K562 (cell line): ENCODE measurements around the gene RPS19BP1. TPM values are rescaled to one million over a fixed set of nuclear protein-coding genes. Genes with fewer than 3 reads are reported as not detected.

Experiments
- CEBPB ChIP-seq: fragments of 450-650 bp; IDR thresholded peaks from 2 replicates; pipeline ENCODE4 v1.6.1; 2016; ENCODE audit warnings: missing genetic modification characterization, missing compliant biosample characterization
- CXXC5 ChIP-seq: fragments of 250-450 bp; sonication (Bioruptor Pico); IDR thresholded peaks from 2 replicates; pipeline ENCODE4 v1.8.0; 2022; ENCODE audit warnings: inconsistent platforms, mild to moderate bottlenecking, moderate library complexity
- LCOR ChIP-seq: sonication (generic); formaldehyde crosslinking; IDR thresholded peaks from 2 replicates; pipeline ENCODE4 v1.8.0; 2022; ENCODE audit warnings: mild to moderate bottlenecking, missing genetic modification reagents
- MTA3 ChIP-seq: fragments of 450-650 bp; formaldehyde crosslinking; IDR thresholded peaks from 2 replicates; pipeline ENCODE4 v1.6.1; 2017; ENCODE audit warnings: mild to moderate bottlenecking, borderline replicate concordance
- RBFOX2 ChIP-seq: fragments of 200-400 bp; formaldehyde crosslinking; IDR thresholded peaks from 2 replicates; pipeline ENCODE4 v1.6.1; 2017; ENCODE audit warnings: low read depth, mild to moderate bottlenecking, low read length, moderate library complexity
- RBM17 ChIP-seq: fragments of 200-400 bp; formaldehyde crosslinking; IDR thresholded peaks from 2 replicates; pipeline ENCODE4 v1.6.1; 2017; ENCODE audit warnings: low read depth, mild to moderate bottlenecking, low read length, borderline replicate concordance
- SMAD4 ChIP-seq: fragments of 250-450 bp; sonication (Bioruptor Pico); conservative IDR thresholded peaks from 2 replicates; pipeline ENCODE4 v1.8.0; 2021; ENCODE audit warnings: inconsistent platforms, mild to moderate bottlenecking, moderate library complexity
- SP1 ChIP-seq: sonication (generic); formaldehyde crosslinking; IDR thresholded peaks from 2 replicates; pipeline ENCODE4 v1.8.1; 2022; ENCODE audit warnings: mild to moderate bottlenecking, missing genetic modification reagents
- TGIF2 ChIP-seq: sonication (generic); formaldehyde crosslinking; IDR thresholded peaks from 2 replicates; pipeline ENCODE4 v1.8.1; 2022; ENCODE audit warnings: mild to moderate bottlenecking, missing genetic modification reagents, moderate library complexity
- ZNF24 ChIP-seq: fragments of 450-650 bp; IDR thresholded peaks from 2 replicates; pipeline ENCODE4 v1.6.1; 2016
- polyA plus RNA-seq, 8 experiments: library from polyadenylated mRNA; depleted of rRNA in 4 of 8; stranded (reverse) in 5 of 8; unstranded in 3 of 8; fragments of >200 nt; fragmentation: Nextera tagmentation in 2 of 8; fragmentation: Illumina TruSeq in 1 of 8; extraction: Ambion mirVana in 2 of 8; extraction: Trizol in 1 of 8; gene quantifications; 2 replicates each; pipeline versions ENCODE4 v1.2.1 to v1.2.3, GENCODE V29; 2011 to 2014; ENCODE audit warnings: inconsistent platforms in 1 of 8, missing spikeins in 1 of 8
- total RNA-seq, 7 experiments: library from RNA; depleted of rRNA in 6 of 7; stranded (reverse); fragments of >200 nt in 6 of 7; fragmentation: Illumina TruSeq in 2 of 7; extraction: Trizol in 2 of 7; gene quantifications; 2 replicates each; pipeline versions ENCODE4 v1.2.1 to v1.2.3, GENCODE V29; 2011 to 2021; ENCODE audit warnings: low replicate concordance in 1 of 7
- TF ChIP-seq, protein P1 (sequence below): fragments of 200-800 bp; sonication (Bioruptor generic); IDR thresholded peaks from 2 replicates; pipeline ENCODE4 v1.6.1; 2016; ENCODE audit warnings: missing genetic modification characterization, missing compliant biosample characterization
- TF ChIP-seq, protein P2 (sequence below): fragments of 250-450 bp; sonication (Bioruptor Pico); IDR thresholded peaks from 2 replicates; pipeline ENCODE4 v1.9.0; 2021; ENCODE audit warnings: mild to moderate bottlenecking, inconsistent platforms
- TF ChIP-seq, protein P3 (sequence below): fragments of 450-650 bp; IDR thresholded peaks from 2 replicates; pipeline ENCODE4 v1.6.1; 2016
- TF ChIP-seq, protein P4 (sequence below), 2 experiments: fragments of 200-800 bp in 1 of 2; sonication (Bioruptor generic) in 1 of 2; sonication (generic) in 1 of 2; formaldehyde crosslinking in 1 of 2; IDR thresholded peaks in 1 of 2; conservative IDR thresholded peaks in 1 of 2; 2 replicates each; pipeline versions ENCODE4 v1.5.0 to v1.6.1; 2016 to 2020; ENCODE audit warnings: missing compliant biosample characterization in 1 of 2, missing genetic modification characterization in 1 of 2, missing genetic modification reagents in 1 of 2

The RPS19BP1 gene
- total and polyA plus RNA-seq, 9 of the 15 experiments (the other 6 are each of a cell fraction or from before 2014, with no cell fraction given): 3.0 to 223 (median 84.3) TPM

DNA sequence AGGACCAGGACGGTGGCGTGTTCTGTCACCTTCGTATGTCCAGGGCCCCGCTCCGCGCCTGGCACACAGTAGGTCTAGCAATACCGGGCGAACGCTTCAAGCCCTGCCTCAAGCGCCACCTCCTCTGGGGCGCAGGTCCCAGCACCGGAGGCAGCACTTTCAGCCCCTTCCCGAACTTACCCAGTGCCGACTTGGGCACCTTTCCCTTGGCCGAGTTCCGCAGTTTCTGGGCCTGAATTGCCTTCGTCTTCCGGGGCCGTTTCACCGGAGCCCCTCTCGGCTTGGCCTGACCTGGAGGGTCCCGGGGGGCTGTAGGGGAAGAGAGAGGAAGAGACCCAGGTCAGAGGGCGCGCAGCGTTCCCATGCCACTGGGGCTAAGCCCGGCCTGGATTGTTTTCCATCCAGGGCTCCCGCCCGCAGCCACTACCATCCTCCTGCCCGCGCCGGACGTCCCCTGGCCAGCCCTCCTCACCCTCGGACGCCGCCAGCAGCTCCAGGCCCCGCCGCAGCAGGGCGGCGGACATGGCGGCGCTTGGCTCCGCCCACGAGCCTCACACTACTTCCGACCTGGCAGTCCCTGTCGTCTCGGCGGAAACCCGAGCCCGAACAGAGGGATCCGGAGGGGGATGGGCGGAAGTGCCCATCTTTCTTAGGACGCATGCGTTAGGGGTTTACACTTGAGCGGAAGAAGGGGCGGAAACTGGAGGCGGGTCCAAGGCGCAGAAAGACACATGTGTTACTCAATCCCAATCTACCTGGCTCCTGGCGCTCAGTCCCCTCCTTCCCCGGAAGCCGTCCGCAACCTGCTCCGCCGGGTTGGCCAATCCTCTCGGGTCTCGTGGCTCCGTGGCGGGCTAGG lies at the start of gene RPS19BP1 (continued):
- TF ChIP-seq, protein P1, sequence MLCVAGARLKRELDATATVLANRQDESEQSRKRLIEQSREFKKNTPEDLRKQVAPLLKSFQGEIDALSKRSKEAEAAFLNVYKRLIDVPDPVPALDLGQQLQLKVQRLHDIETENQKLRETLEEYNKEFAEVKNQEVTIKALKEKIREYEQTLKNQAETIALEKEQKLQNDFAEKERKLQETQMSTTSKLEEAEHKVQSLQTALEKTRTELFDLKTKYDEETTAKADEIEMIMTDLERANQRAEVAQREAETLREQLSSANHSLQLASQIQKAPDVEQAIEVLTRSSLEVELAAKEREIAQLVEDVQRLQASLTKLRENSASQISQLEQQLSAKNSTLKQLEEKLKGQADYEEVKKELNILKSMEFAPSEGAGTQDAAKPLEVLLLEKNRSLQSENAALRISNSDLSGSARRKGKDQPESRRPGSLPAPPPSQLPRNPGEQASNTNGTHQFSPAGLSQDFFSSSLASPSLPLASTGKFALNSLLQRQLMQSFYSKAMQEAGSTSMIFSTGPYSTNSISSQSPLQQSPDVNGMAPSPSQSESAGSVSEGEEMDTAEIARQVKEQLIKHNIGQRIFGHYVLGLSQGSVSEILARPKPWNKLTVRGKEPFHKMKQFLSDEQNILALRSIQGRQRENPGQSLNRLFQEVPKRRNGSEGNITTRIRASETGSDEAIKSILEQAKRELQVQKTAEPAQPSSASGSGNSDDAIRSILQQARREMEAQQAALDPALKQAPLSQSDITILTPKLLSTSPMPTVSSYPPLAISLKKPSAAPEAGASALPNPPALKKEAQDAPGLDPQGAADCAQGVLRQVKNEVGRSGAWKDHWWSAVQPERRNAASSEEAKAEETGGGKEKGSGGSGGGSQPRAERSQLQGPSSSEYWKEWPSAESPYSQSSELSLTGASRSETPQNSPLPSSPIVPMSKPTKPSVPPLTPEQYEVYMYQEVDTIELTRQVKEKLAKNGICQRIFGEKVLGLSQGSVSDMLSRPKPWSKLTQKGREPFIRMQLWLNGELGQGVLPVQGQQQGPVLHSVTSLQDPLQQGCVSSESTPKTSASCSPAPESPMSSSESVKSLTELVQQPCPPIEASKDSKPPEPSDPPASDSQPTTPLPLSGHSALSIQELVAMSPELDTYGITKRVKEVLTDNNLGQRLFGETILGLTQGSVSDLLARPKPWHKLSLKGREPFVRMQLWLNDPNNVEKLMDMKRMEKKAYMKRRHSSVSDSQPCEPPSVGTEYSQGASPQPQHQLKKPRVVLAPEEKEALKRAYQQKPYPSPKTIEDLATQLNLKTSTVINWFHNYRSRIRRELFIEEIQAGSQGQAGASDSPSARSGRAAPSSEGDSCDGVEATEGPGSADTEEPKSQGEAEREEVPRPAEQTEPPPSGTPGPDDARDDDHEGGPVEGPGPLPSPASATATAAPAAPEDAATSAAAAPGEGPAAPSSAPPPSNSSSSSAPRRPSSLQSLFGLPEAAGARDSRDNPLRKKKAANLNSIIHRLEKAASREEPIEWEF (CRISPR knock-in tag): no peak
- 0 out of 2 replicates have a peak, but pooled peaks have one; percentile 43 for TF ChIP-seq MTA3
- TF ChIP-seq, protein P2, sequence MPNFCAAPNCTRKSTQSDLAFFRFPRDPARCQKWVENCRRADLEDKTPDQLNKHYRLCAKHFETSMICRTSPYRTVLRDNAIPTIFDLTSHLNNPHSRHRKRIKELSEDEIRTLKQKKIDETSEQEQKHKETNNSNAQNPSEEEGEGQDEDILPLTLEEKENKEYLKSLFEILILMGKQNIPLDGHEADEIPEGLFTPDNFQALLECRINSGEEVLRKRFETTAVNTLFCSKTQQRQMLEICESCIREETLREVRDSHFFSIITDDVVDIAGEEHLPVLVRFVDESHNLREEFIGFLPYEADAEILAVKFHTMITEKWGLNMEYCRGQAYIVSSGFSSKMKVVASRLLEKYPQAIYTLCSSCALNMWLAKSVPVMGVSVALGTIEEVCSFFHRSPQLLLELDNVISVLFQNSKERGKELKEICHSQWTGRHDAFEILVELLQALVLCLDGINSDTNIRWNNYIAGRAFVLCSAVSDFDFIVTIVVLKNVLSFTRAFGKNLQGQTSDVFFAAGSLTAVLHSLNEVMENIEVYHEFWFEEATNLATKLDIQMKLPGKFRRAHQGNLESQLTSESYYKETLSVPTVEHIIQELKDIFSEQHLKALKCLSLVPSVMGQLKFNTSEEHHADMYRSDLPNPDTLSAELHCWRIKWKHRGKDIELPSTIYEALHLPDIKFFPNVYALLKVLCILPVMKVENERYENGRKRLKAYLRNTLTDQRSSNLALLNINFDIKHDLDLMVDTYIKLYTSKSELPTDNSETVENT (CRISPR knock-in tag): 0 out of 2 replicates have a peak, but pooled peaks have one; percentile 22
- TF ChIP-seq ZNF24: no peak
- TF ChIP-seq, protein P3, sequence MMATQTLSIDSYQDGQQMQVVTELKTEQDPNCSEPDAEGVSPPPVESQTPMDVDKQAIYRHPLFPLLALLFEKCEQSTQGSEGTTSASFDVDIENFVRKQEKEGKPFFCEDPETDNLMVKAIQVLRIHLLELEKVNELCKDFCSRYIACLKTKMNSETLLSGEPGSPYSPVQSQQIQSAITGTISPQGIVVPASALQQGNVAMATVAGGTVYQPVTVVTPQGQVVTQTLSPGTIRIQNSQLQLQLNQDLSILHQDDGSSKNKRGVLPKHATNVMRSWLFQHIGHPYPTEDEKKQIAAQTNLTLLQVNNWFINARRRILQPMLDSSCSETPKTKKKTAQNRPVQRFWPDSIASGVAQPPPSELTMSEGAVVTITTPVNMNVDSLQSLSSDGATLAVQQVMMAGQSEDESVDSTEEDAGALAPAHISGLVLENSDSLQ: peak; percentile 98
- TF ChIP-seq, protein P4, sequence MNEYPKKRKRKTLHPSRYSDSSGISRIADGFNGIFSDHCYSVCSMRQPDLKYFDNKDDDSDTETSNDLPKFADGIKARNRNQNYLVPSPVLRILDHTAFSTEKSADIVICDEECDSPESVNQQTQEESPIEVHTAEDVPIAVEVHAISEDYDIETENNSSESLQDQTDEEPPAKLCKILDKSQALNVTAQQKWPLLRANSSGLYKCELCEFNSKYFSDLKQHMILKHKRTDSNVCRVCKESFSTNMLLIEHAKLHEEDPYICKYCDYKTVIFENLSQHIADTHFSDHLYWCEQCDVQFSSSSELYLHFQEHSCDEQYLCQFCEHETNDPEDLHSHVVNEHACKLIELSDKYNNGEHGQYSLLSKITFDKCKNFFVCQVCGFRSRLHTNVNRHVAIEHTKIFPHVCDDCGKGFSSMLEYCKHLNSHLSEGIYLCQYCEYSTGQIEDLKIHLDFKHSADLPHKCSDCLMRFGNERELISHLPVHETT (CRISPR knock-in tag; conservative IDR thresholded peaks at IDR 0.05 in 1 of 2, IDR thresholded peaks at IDR 0.05 in 1 of 2): peak in 1 of 2 experiments; percentile 52; a peak in 1 of 4 replicates
- TF ChIP-seq SP1 (CRISPR knock-in tag): peak; percentile 80
- TF ChIP-seq SMAD4 (CRISPR knock-in tag): 0 out of 2 replicates have a peak, but pooled peaks have one; percentile 44
- TF ChIP-seq RBM17: no peak
- TF ChIP-seq TGIF2 (CRISPR knock-in tag): 0 out of 2 replicates have a peak, but pooled peaks have one; percentile 37
- TF ChIP-seq CEBPB (tag): peak; percentile 93
- peak; percentile 43; the same call in 1 of the 2 replicates for TF ChIP-seq CXXC5 (CRISPR knock-in tag)
- TF ChIP-seq RBFOX2: peak; percentile 94
- TF ChIP-seq LCOR: peak; percentile 39; the same call in 1 of the 2 replicates
